ENCODE results near the gene KRTAP1-3.

Gene KRTAP1-3

DNA sequence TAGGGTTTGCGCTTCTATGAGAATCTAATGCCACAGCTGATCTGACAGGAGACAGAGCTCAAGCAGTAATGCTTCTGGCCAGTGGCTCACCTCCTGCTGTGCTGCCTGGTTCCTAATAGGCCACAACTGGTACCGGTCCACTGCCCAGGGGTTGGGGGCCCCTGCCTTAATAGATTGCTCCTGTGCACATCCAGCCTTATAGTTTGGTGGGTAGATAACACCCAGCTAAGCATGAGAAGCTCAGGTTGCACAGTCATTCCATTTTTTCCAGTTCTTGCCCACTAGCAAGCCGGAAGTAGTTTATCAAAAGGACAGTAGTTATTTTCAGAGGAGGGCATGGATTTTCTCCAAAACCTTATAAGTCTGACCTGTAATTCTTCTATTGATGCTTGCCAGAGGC is 15.3 kb downstream of the KRTAP1-3 start:
- TF ChIP-seq POLR2A (IDR thresholded peaks at IDR 0.05; ENCODE audit: extremely low read depth, insufficient read length) (no peak), MYC (IDR thresholded peaks at IDR 0.05; ENCODE audit: low read depth, low read length) (no peak)
- TF ChIP-seq, protein P1, sequence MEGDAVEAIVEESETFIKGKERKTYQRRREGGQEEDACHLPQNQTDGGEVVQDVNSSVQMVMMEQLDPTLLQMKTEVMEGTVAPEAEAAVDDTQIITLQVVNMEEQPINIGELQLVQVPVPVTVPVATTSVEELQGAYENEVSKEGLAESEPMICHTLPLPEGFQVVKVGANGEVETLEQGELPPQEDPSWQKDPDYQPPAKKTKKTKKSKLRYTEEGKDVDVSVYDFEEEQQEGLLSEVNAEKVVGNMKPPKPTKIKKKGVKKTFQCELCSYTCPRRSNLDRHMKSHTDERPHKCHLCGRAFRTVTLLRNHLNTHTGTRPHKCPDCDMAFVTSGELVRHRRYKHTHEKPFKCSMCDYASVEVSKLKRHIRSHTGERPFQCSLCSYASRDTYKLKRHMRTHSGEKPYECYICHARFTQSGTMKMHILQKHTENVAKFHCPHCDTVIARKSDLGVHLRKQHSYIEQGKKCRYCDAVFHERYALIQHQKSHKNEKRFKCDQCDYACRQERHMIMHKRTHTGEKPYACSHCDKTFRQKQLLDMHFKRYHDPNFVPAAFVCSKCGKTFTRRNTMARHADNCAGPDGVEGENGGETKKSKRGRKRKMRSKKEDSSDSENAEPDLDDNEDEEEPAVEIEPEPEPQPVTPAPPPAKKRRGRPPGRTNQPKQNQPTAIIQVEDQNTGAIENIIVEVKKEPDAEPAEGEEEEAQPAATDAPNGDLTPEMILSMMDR (IDR thresholded peaks at IDR 0.05; ENCODE audit: low read depth, low read length): no peak
- TF ChIP-seq, protein P2, sequence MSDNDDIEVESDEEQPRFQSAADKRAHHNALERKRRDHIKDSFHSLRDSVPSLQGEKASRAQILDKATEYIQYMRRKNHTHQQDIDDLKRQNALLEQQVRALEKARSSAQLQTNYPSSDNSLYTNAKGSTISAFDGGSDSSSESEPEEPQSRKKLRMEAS (IDR thresholded peaks at IDR 0.05; ENCODE audit: low read depth, low read length): no peak
- DNase-seq (ENCODE audit: low read depth): no peak
- H3K4me3 ChIP-seq (ENCODE audit: low read depth, low read length): no peak overlapping the region

- DNase-seq (ENCODE audit: low read depth): no peak
- TF ChIP-seq, protein P2 (IDR thresholded peaks at IDR 0.05; ENCODE audit: low read depth, low read length): no peak
- TF ChIP-seq MYC (IDR thresholded peaks at IDR 0.05; ENCODE audit: low read depth, low read length) (no peak), POLR2A (IDR thresholded peaks at IDR 0.05; ENCODE audit: extremely low read depth, insufficient read length) (no peak)
- TF ChIP-seq, protein P1 (IDR thresholded peaks at IDR 0.05; ENCODE audit: low read depth, low read length): no peak
These were observed 16.1 kb downstream of the KRTAP1-3 start for GRCh38 chr17:41018541-41018940.

DNA sequence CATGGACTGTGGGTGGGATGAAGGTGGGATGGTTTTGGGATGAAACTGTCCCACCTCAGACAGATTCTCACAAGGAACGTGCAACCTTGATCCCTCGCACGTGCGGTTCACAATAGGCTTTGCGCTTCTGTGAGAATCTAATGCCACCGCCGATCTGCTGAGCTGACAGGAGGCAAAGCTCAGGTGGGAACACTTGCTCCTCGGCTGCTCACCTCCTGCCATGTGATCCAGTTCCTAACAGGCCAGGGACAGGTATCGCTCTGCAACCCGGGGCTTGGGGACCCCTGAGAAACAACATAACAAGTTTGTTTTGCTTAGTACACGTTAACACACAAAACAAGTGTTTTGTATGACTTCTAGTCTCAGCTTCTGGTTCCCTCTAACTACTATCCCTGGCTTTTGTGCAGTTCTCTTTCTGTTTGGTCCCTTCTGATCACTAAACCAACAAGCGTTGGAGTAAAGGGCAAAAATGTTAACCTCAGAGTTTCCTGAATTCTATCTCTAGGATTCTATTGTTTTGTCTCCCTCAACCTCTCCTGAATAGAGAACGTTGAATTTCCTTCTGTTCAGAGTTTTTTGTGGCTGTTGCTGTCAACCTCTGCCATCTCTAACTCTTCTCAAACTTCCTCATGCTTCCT is 18.0 kb downstream of the KRTAP1-3 start:
- TF ChIP-seq MYC (IDR thresholded peaks at IDR 0.05; ENCODE audit: low read depth, low read length) (no peak), POLR2A (IDR thresholded peaks at IDR 0.05; ENCODE audit: extremely low read depth, insufficient read length) (no peak)
- TF ChIP-seq, protein P1 (IDR thresholded peaks at IDR 0.05; ENCODE audit: low read depth, low read length): no peak
- TF ChIP-seq, protein P2 (IDR thresholded peaks at IDR 0.05; ENCODE audit: low read depth, low read length): no peak

More at GRCh38 chr17:41018541-41018940, 16.1 kb downstream of the KRTAP1-3 start:
- H3K4me3 ChIP-seq (ENCODE audit: low read depth, low read length): no peak overlapping the region

GRCh38 chr17:41015454-41015853 is 19.2 kb downstream of the KRTAP1-3 start:
- no peak for DNase-seq (ENCODE audit: low read depth)
- TF ChIP-seq, protein P1 (IDR thresholded peaks at IDR 0.05; ENCODE audit: low read depth, low read length): no peak
- no peak for TF ChIP-seq MYC (IDR thresholded peaks at IDR 0.05; ENCODE audit: low read depth, low read length)
- TF ChIP-seq, protein P2 (IDR thresholded peaks at IDR 0.05; ENCODE audit: low read depth, low read length): no peak
- no peak for TF ChIP-seq POLR2A (IDR thresholded peaks at IDR 0.05; ENCODE audit: extremely low read depth, insufficient read length)
- H3K4me3 ChIP-seq (ENCODE audit: low read depth, low read length): no peak overlapping the region

More for the DNA sequence above, 18.0 kb downstream of the KRTAP1-3 start:
- DNase-seq (ENCODE audit: low read depth): no peak
- H3K4me3 ChIP-seq (ENCODE audit: low read depth, low read length): no peak overlapping the region

- TF ChIP-seq, protein P1 (IDR thresholded peaks at IDR 0.05; ENCODE audit: low read depth, low read length): no peak
- TF ChIP-seq, protein P2 (IDR thresholded peaks at IDR 0.05; ENCODE audit: low read depth, low read length): no peak
- TF ChIP-seq MYC (IDR thresholded peaks at IDR 0.05; ENCODE audit: low read depth, low read length) (no peak), POLR2A (IDR thresholded peaks at IDR 0.05; ENCODE audit: extremely low read depth, insufficient read length) (no peak)
- no peak overlapping the region for H3K4me3 ChIP-seq (ENCODE audit: low read depth, low read length)
- DNase-seq (ENCODE audit: low read depth): no peak
These were observed 21.1 kb downstream of the KRTAP1-3 start for GRCh38 chr17:41013606-41014005.
